GM12878 (cell line): Measurements from ENCODE around the gene TMEM255A. TPM values are rescaled to one million over a fixed set of nuclear protein-coding genes. Genes with fewer than 3 reads are reported as not detected.
A peak's percentile ranks its signal among the peaks of the same experiment; 100 is the strongest.

Source experiments
- ASH2L ChIP-seq: fragments of 300-600, 200-600 bp; sonication (generic); IDR thresholded peaks from 2 replicates; pipeline ENCODE4 v1.6.1; 2017; ENCODE audit warnings: low read depth, mild to moderate bottlenecking, borderline replicate concordance
- BRCA1 ChIP-seq: IDR thresholded peaks from 2 replicates; pipeline ENCODE4 v1.6.1; 2011; ENCODE audit warnings: low read depth, low read length, improper control_type of control experiment
- CREB1 ChIP-seq: IDR thresholded peaks from 2 replicates; pipeline ENCODE4 v1.6.1; 2012; ENCODE audit warnings: low read depth, mild to moderate bottlenecking, inconsistent platforms
- EP300 ChIP-seq, 2 experiments: fragments of 150-350 bp in 1 of 2; IDR thresholded peaks; 2 replicates each; pipeline ENCODE4 v1.6.1; 2011 to 2012; ENCODE audit warnings: low read depth in 2 of 2, low read length in 2 of 2, borderline replicate concordance in 1 of 2, improper control_type of control experiment in 1 of 2, inconsistent platforms in 1 of 2; ENCODE audit not compliant: control insufficient read depth in 1 of 2
- HCFC1 ChIP-seq: fragments of 150-350 bp; IDR thresholded peaks from 2 replicates; pipeline ENCODE4 v1.6.1; 2014; ENCODE audit warnings: low read length
- HDAC6 ChIP-seq: fragments of 200-600 bp; sonication (generic); IDR thresholded peaks from one replicate; pipeline ENCODE4 v1.8.0; 2017; ENCODE audit warnings: antibody characterized with exemption; ENCODE audit not compliant: unreplicated experiment
- MLLT1 ChIP-seq: fragments of 450-650 bp; IDR thresholded peaks from 2 replicates; pipeline ENCODE4 v1.6.1; 2016; ENCODE audit warnings: mild to moderate bottlenecking
- MYB ChIP-seq: fragments of 150-350 bp; IDR thresholded peaks from 2 replicates; pipeline ENCODE4 v1.6.1; 2014; ENCODE audit warnings: mild to moderate bottlenecking, low read depth, low read length, borderline replicate concordance
- NFXL1 ChIP-seq: fragments of 450-650 bp; IDR thresholded peaks from 2 replicates; pipeline ENCODE4 v1.6.1; 2017; ENCODE audit warnings: antibody characterized with exemption, mild to moderate bottlenecking, borderline replicate concordance
- NR2C1 ChIP-seq: fragments of 450-650 bp; IDR thresholded peaks from 2 replicates; pipeline ENCODE4 v1.6.1; 2017; ENCODE audit warnings: antibody characterized with exemption, mild to moderate bottlenecking, moderate library complexity
- NR2F1 ChIP-seq: fragments of 450-650 bp; conservative IDR thresholded peaks from 2 replicates; pipeline ENCODE4 v1.6.1; 2017; ENCODE audit warnings: mild to moderate bottlenecking
- POLR2AphosphoS2 ChIP-seq: IDR thresholded peaks from 2 replicates; pipeline ENCODE4 v1.6.1; 2011; ENCODE audit warnings: low read depth, mild to moderate bottlenecking, low read length, improper control_type of control experiment, moderate library complexity
- POU2F2 ChIP-seq: IDR thresholded peaks from 3 replicates; pipeline ENCODE4 v1.6.1; 2011; ENCODE audit warnings: low read depth, mild to moderate bottlenecking, low read length, borderline replicate concordance
- PRDM15 ChIP-seq: fragments of 450-650 bp; formaldehyde crosslinking; IDR thresholded peaks from 2 replicates; pipeline ENCODE4 v1.4.0; 2020; ENCODE audit warnings: mild to moderate bottlenecking, moderate library complexity
- RCOR1 ChIP-seq: conservative IDR thresholded peaks from 2 replicates; pipeline ENCODE4 v1.6.1; 2012; ENCODE audit warnings: low read depth, low read length, improper control_type of control experiment
- RELB ChIP-seq: fragments of 450-650 bp; IDR thresholded peaks from 2 replicates; pipeline ENCODE4 v1.6.1; 2017; ENCODE audit warnings: low read depth, mild to moderate bottlenecking, moderate library complexity
- SKIL ChIP-seq: fragments of 450-650 bp; IDR thresholded peaks from 2 replicates; pipeline ENCODE4 v1.6.1; 2017; ENCODE audit warnings: mild to moderate bottlenecking, low read depth, inconsistent platforms; ENCODE audit not compliant: poor library complexity, severe bottlenecking
- SMAD5 ChIP-seq: IDR thresholded peaks from 2 replicates; pipeline ENCODE4 v1.6.1; 2016; ENCODE audit warnings: antibody characterized with exemption, low read depth
- SPI1 ChIP-seq: IDR thresholded peaks from 2 replicates; pipeline ENCODE4 v1.6.1; 2011; ENCODE audit warnings: low read depth, mild to moderate bottlenecking, low read length, moderate library complexity, borderline replicate concordance; ENCODE audit not compliant: insufficient read depth
- SREBF1 ChIP-seq: IDR thresholded peaks from 2 replicates; pipeline ENCODE4 v1.6.1; 2012; ENCODE audit warnings: mild to moderate bottlenecking, low read length
- TBL1XR1 ChIP-seq: IDR thresholded peaks from 2 replicates; pipeline ENCODE4 v1.6.1; 2012; ENCODE audit warnings: low read depth, low read length, improper control_type of control experiment
- ZNF217 ChIP-seq: fragments of 450-650 bp; IDR thresholded peaks from 2 replicates; pipeline ENCODE4 v1.6.1; 2017; ENCODE audit warnings: antibody characterized with exemption, mild to moderate bottlenecking
- polyA plus RNA-seq, 11 experiments: library from polyadenylated mRNA; depleted of rRNA in 4 of 11; unstranded in 6 of 11; stranded (reverse) in 5 of 11; fragments of >200 nt; fragmentation: Nextera tagmentation in 4 of 11; fragmentation: Illumina TruSeq in 1 of 11; extraction: Ambion mirVana in 4 of 11; extraction: Trizol in 1 of 11; gene quantifications; 1 replicate in 1 of 11; 2 replicates in 10 of 11; pipeline versions ENCODE4 v1.2.1 to v1.2.3, GENCODE V29; 2011 to 2016; ENCODE audit warnings: inconsistent platforms in 2 of 11, missing spikeins in 2 of 11, low read depth in 1 of 11
- total RNA-seq, 4 experiments: library from RNA; depleted of rRNA in 3 of 4; stranded (reverse); fragments of >200 nt in 3 of 4; fragmentation: Illumina TruSeq in 1 of 4; extraction: Trizol in 1 of 4; gene quantifications; 2 replicates each; pipeline versions ENCODE4 v1.2.1 to v1.2.3, GENCODE V29; 2013 to 2021

Gene TMEM255A
- total and polyA plus RNA-seq, 10 of the 15 experiments (the other 5 are each of a cell fraction or from before 2014, with no cell fraction given): 0.90 to 5.4 (median 1.3) TPM

GRCh38 chrX:120286733-120287512 is 24.3 kb downstream of the TMEM255A start (continued):
- TF ChIP-seq NFXL1 (no peak), SKIL (no peak), SREBF1 (no peak), SMAD5 (no peak), MLLT1 (0 out of 2 replicates have a peak, but pooled peaks have one; percentile 25), HDAC6 (no peak), PRDM15 (CRISPR knock-in tag) (no peak), RCOR1 (no peak), BRCA1 (no peak), SPI1 (no peak), HCFC1 (no peak), POLR2AphosphoS2 (no peak), RELB (peak; percentile 60), MYB (no peak), TBL1XR1 (no peak), ASH2L (no peak), EP300 (IDR thresholded peaks at IDR 0.05; ENCODE audit: borderline replicate concordance in 1 of 2, control insufficient read depth in 1 of 2, low read depth in 2 of 2, low read length in 2 of 2) (no peak), NR2F1 (peak; percentile 94), CREB1 (no peak), NR2C1 (peak; percentile 31; the same call in 1 of the 2 replicates), ZNF217 (no peak), POU2F2 (no peak)
